GM10248 (cell line): ENCODE data around the gene SYAP1.
A peak's percentile ranks its signal among the peaks of the same experiment; 100 is the strongest.

ENCODE experiments used
- CTCF ChIA-PET: fragments of 300-600 bp; sonication (Branson Sonifier 250); formaldehyde crosslinking; extraction: SDS; loops from one replicate; lab custom pipeline; 2021; ENCODE audit warnings: antibody characterized with exemption; lab: Yijun Ruan, JAX
- POLR2A ChIA-PET: fragments of 350-650 bp; sonication (Branson Sonifier 250); formaldehyde crosslinking; extraction: SDS; loops from one replicate; lab custom pipeline; 2020; ENCODE audit warnings: antibody characterized with exemption; lab: Yijun Ruan, JAX
- DNase-seq: peaks from one replicate; pipeline ENCODE4 v3.0.0; 2012; ENCODE audit errors: extremely low spot score
- CTCF ChIP-seq: IDR thresholded peaks from 2 replicates; pipeline ENCODE4 v1.5.1; 2012; ENCODE audit warnings: mild to moderate bottlenecking, low read depth; ENCODE audit errors: extremely low read depth, missing control alignments, control extremely low read depth

SYAP1 gene

GRCh38 chrX:16695079-16695676 is 24.2 kb upstream of the SYAP1 start:
- POLR2A ChIA-PET = no interaction called here
- CTCF ChIA-PET = interaction anchor here (1.4 to 2.2 kb wide), 5 partner anchors 10 to 32 kb away, joined by 3 to 7 read pairs (median 7); no protein-coding TSS in a partner anchor
- TF ChIP-seq CTCF = peak; percentile 67
- DNase-seq = peak; percentile 68

GRCh38 chrX:16696956-16697355 is 22.5 kb upstream of the SYAP1 start:
- no peak for DNase-seq
- CTCF ChIA-PET = interaction anchor here (1.0 to 2.4 kb wide), 4 partner anchors 11 to 258 kb away, joined by 3 to 7 read pairs (median 4); partner anchors contain the start of gene CTPS2
- POLR2A ChIA-PET = interaction anchor here (0.7 to 1.1 kb wide), 2 partner anchors 15 to 19 kb away, joined by 3 to 7 read pairs; partner anchors contain the start of gene CTPS2
- no peak for TF ChIP-seq CTCF

GRCh38 chrX:16699389-16699788 is 20.0 kb upstream of the SYAP1 start:
- ChIA-PET POLR2A (no interaction called here), CTCF (no interaction called here)
- no peak for TF ChIP-seq CTCF
- no peak for DNase-seq

GRCh38 chrX:16700734-16701133 is 18.7 kb upstream of the SYAP1 start:
- TF ChIP-seq CTCF = no peak
- CTCF ChIA-PET = no interaction called here
- DNase-seq = no peak
- POLR2A ChIA-PET = no interaction called here

- POLR2A ChIA-PET = no interaction called here
- no peak for TF ChIP-seq CTCF
- CTCF ChIA-PET = interaction anchor here (1.1 to 1.4 kb wide), 3 partner anchors 9 to 17 kb away, joined by 3 read pairs; partner anchors contain the start of genes CTPS2 and SYAP1
Observed at GRCh38 chrX:16702700-16703599, 16.5 kb upstream of the SYAP1 start.

GRCh38 chrX:16705370-16705769 is 14.0 kb upstream of the SYAP1 start:
- TF ChIP-seq CTCF = no peak
- DNase-seq = no peak
- ChIA-PET CTCF (interaction anchor here (1.2 kb wide), 1 partner anchor 14 kb away, joined by 3 read pairs; the partner anchor contains the start of gene SYAP1), POLR2A (no interaction called here)

More at GRCh38 chrX:16702700-16703599, 16.5 kb upstream of the SYAP1 start:
- DNase-seq = no peak
